GM10847 (cell line): ENCODE measurements around the gene CFDP1.

Experiments
- POLR2A ChIP-seq: IDR thresholded peaks from 2 replicates; pipeline ENCODE4 v1.6.1; 2011; ENCODE audit not compliant: insufficient read length; ENCODE audit errors: extremely low read depth

CFDP1 gene

GRCh38 chr16:75390926-75391653 lies 42.2 kb downstream of the CFDP1 start:
- TF ChIP-seq POLR2A, result no peak

GRCh38 chr16:75389096-75389690 lies 44.1 kb downstream of the CFDP1 start:
- no peak for TF ChIP-seq POLR2A

GRCh38 chr16:75387951-75388350 lies 45.4 kb downstream of the CFDP1 start:
- TF ChIP-seq POLR2A, result no peak

- TF ChIP-seq POLR2A, result no peak
Observed at GRCh38 chr16:75385507-75386152, 47.7 kb downstream of the CFDP1 start.

GRCh38 chr16:75383141-75383540 lies 50.2 kb downstream of the CFDP1 start:
- TF ChIP-seq POLR2A, result no peak

GRCh38 chr16:75382611-75383010 lies 50.7 kb downstream of the CFDP1 start:
- TF ChIP-seq POLR2A, result no peak

GRCh38 chr16:75380870-75381269 lies 52.4 kb downstream of the CFDP1 start:
- TF ChIP-seq POLR2A, result no peak

GRCh38 chr16:75379911-75380847 lies 53.1 kb downstream of the CFDP1 start:
- TF ChIP-seq POLR2A, result no peak

GRCh38 chr16:75379339-75379738 lies 54.0 kb downstream of the CFDP1 start:
- no peak for TF ChIP-seq POLR2A

GRCh38 chr16:75378616-75379015 lies 54.7 kb downstream of the CFDP1 start:
- TF ChIP-seq POLR2A, result no peak

- TF ChIP-seq POLR2A, result no peak
Observed at GRCh38 chr16:75377729-75378386, 55.4 kb downstream of the CFDP1 start.

GRCh38 chr16:75376475-75377161 lies 56.7 kb downstream of the CFDP1 start:
- no peak for TF ChIP-seq POLR2A

- no peak for TF ChIP-seq POLR2A
Observed at GRCh38 chr16:75374388-75374787, 58.9 kb downstream of the CFDP1 start.

GRCh38 chr16:75372236-75372856 lies 61.0 kb downstream of the CFDP1 start:
- TF ChIP-seq POLR2A, result no peak
